Panc1 (cell line): ENCODE results near the gene OR14J1. TPM values are rescaled to one million over a fixed set of nuclear protein-coding genes. Genes with fewer than 3 reads are reported as not detected.

Experiments
- ATAC-seq: fragments of 200-7000 bp; cut with Tn5 transposase; 2 replicates; pipeline ENCODE4 v1.9.1; 2020; ENCODE audit warnings: mild to moderate bottlenecking, moderate library complexity
- Bru-seq: library from RNA; stranded (reverse); fragments of 400-500 nt; gene quantifications from one replicate; lab custom pipeline; 2021; lab: Mats Ljungman, UMichigan
- BruChase-seq, 2 experiments: library from RNA; stranded (reverse); fragments of 400-500 nt; gene quantifications; one replicate each; lab custom pipeline; 2021; lab: Mats Ljungman, UMichigan
- BruUV-seq: library from RNA; stranded (reverse); fragments of 400-500 nt; replicated peaks from 2 replicates; lab custom pipeline; 2021; lab: Mats Ljungman, UMichigan
- CTCF ChIA-PET: fragments of 300-600 bp; sonication (Branson Sonifier 250); formaldehyde crosslinking; loops from one replicate; lab custom pipeline; 2022; ENCODE audit warnings: antibody characterized with exemption; lab: Charles Lee
- POLR2A ChIA-PET: fragments of 300-600 bp; sonication (Branson Sonifier 250); formaldehyde crosslinking; loops from one replicate; lab custom pipeline; 2022; ENCODE audit warnings: antibody characterized with exemption; lab: Charles Lee
- DNase-seq: peaks from one replicate; pipeline ENCODE4 v3.0.0-alpha.2; 2010; ENCODE audit warnings: low read depth, low spot score
- H3K27ac ChIP-seq: 2 replicates; pipeline ENCODE4 v1.5.1; 2011; ENCODE audit warnings: mild to moderate bottlenecking, low read length, inconsistent platforms
- H3K27me3 ChIP-seq: fragments of 200-500 bp; sonication (Bioruptor generic); 2 replicates; pipeline ENCODE4 v1.6.0; 2014; ENCODE audit warnings: low read length, inconsistent platforms; ENCODE audit not compliant: control insufficient read depth, insufficient read depth
- H3K36me3 ChIP-seq: fragments of 200-500 bp; sonication (Bioruptor generic); 2 replicates; pipeline ENCODE4 v1.5.1; 2014; ENCODE audit warnings: inconsistent platforms, mild to moderate bottlenecking, low read length, moderate library complexity; ENCODE audit not compliant: control insufficient read depth, insufficient read depth
- H3K4me1 ChIP-seq: 2 replicates; pipeline ENCODE4 v1.5.1; 2011; ENCODE audit warnings: inconsistent platforms, mild to moderate bottlenecking, low read length, moderate library complexity; ENCODE audit not compliant: control insufficient read depth, insufficient read depth
- H3K4me3 ChIP-seq, 2 experiments: 2 replicates each; pipeline ENCODE4 v1.5.1; 2011 to 2012; ENCODE audit warnings: low read depth in 2 of 2, low read length in 2 of 2, mild to moderate bottlenecking in 2 of 2, inconsistent platforms in 1 of 2, moderate library complexity in 1 of 2
- H3K9me3 ChIP-seq: fragments of 200-500 bp; sonication (Bioruptor generic); 2 replicates; pipeline ENCODE4 v1.5.1; 2014; ENCODE audit warnings: low read depth, mild to moderate bottlenecking, inconsistent platforms, low read length, moderate library complexity; ENCODE audit not compliant: control insufficient read depth, insufficient read depth
- POLR2AphosphoS5 ChIP-seq: IDR thresholded peaks from 2 replicates; pipeline ENCODE4 v1.6.1; 2012; ENCODE audit warnings: mild to moderate bottlenecking, low read depth, low read length, moderate library complexity
- SIN3A ChIP-seq: IDR thresholded peaks from 2 replicates; pipeline ENCODE4 v1.6.1; 2012; ENCODE audit warnings: low read depth, mild to moderate bottlenecking, low read length, moderate library complexity, borderline replicate concordance; ENCODE audit not compliant: insufficient read depth
- TCF7L2 ChIP-seq: IDR thresholded peaks from 2 replicates; pipeline ENCODE4 v1.6.1; 2011; ENCODE audit warnings: mild to moderate bottlenecking, low read depth, low read length, inconsistent platforms
- in situ Hi-C: cut with HindIII; loops from 2 replicates; pipeline ENCODE4 v1.10.0; 2016; ENCODE audit warnings: low sequenced_read_pairs, low pct_unique_long_range_greater_than_20kb
- intact Hi-C: fragments of 100-400 bp; cut with micrococcal nuclease; formaldehyde crosslinking; loops from one replicate; pipeline ENCODE4 v1.10.0; 2022; ENCODE audit not compliant: unreplicated experiment
- long read RNA-seq: library from polyadenylated mRNA; unstranded; transcript quantifications from one replicate; pipeline ENCODE4 v2.0.0, GENCODE V29; 2021; ENCODE audit not compliant: unreplicated experiment
- polyA plus RNA-seq: library from polyadenylated mRNA; unstranded; fragments of >200 nt; gene quantifications from one replicate; pipeline ENCODE4 v1.2.1, GENCODE V29; 2012; ENCODE audit warnings: missing spikeins; ENCODE audit not compliant: insufficient read length
- total RNA-seq: library from RNA; stranded (reverse); gene quantifications from one replicate; pipeline ENCODE4 v1.2.1, GENCODE V29; 2021; ENCODE audit not compliant: unreplicated experiment
- TF ChIP-seq, protein P1 (sequence below), 2 experiments: IDR thresholded peaks; 2 replicates each; pipeline ENCODE4 v1.6.1; 2011 to 2012; ENCODE audit warnings: low read depth in 2 of 2, control low read depth in 1 of 2, low read length in 1 of 2, mild to moderate bottlenecking in 1 of 2, moderate library complexity in 1 of 2; ENCODE audit not compliant: insufficient read depth in 1 of 2
- TF ChIP-seq, protein P2 (sequence below): fragments of 450-650 bp; IDR thresholded peaks from 2 replicates; pipeline ENCODE4 v1.5.1; 2017; ENCODE audit warnings: mild to moderate bottlenecking

OR14J1 gene, protein sequence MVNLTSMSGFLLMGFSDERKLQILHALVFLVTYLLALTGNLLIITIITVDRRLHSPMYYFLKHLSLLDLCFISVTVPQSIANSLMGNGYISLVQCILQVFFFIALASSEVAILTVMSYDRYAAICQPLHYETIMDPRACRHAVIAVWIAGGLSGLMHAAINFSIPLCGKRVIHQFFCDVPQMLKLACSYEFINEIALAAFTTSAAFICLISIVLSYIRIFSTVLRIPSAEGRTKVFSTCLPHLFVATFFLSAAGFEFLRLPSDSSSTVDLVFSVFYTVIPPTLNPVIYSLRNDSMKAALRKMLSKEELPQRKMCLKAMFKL
- total RNA-seq (not detected), Bru-seq, nascent RNA (not detected), BruChase-seq, experiment 1, labeled RNA remaining after a 2-hour chase (percentile 11 among the genes with signal in this experiment), BruChase-seq, experiment 2, labeled RNA remaining after a 6-hour chase (percentile 17 among the genes with signal in this experiment)
- polyA plus RNA-seq, result 0.04 TPM
- long read RNA-seq, result 0 reads

DNA sequence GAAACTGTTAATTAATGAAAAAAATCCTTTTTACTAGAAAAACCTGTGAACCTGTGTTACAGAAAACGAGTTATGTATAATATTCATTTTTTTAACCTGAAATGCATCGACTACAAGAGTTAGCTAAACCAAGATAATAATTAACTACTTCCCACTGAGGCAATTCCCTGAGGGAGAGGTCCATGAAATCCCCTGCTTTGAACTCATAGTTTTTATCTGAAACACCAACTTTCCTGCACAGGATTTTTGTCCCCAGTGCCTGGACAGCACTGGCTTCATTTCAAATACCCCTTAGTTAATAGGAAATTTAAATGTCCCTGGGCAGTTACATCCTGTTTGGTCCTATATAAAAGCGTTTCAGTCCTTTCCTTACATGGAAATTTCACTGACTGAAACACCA is at the start of gene OR14J1:
TSS of gene OR14J1 (plus strand) at position 386 of the 400 bp plus-strand sequence. CDS start 4,989 bp downstream, outside the sequence.
- POLR2A ChIA-PET, result no interaction called here
- no peaks in the 10 kb centered on the region for H3K36me3 ChIP-seq
- ATAC-seq (no peak), DNase-seq (no peak)
- CTCF ChIA-PET, result no interaction called here
- H3K4me3 ChIP-seq, result no peak within 1 kb of the TSS
- no peaks in the 10 kb centered on the region for H3K4me1 ChIP-seq
- TF ChIP-seq POLR2AphosphoS5, result no peak
- TF ChIP-seq TCF7L2, result no peak
- no peak for TF ChIP-seq SIN3A
- TF ChIP-seq, protein P1, sequence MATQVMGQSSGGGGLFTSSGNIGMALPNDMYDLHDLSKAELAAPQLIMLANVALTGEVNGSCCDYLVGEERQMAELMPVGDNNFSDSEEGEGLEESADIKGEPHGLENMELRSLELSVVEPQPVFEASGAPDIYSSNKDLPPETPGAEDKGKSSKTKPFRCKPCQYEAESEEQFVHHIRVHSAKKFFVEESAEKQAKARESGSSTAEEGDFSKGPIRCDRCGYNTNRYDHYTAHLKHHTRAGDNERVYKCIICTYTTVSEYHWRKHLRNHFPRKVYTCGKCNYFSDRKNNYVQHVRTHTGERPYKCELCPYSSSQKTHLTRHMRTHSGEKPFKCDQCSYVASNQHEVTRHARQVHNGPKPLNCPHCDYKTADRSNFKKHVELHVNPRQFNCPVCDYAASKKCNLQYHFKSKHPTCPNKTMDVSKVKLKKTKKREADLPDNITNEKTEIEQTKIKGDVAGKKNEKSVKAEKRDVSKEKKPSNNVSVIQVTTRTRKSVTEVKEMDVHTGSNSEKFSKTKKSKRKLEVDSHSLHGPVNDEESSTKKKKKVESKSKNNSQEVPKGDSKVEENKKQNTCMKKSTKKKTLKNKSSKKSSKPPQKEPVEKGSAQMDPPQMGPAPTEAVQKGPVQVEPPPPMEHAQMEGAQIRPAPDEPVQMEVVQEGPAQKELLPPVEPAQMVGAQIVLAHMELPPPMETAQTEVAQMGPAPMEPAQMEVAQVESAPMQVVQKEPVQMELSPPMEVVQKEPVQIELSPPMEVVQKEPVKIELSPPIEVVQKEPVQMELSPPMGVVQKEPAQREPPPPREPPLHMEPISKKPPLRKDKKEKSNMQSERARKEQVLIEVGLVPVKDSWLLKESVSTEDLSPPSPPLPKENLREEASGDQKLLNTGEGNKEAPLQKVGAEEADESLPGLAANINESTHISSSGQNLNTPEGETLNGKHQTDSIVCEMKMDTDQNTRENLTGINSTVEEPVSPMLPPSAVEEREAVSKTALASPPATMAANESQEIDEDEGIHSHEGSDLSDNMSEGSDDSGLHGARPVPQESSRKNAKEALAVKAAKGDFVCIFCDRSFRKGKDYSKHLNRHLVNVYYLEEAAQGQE (IDR thresholded peaks at IDR 0.05; ENCODE audit: insufficient read depth in 1 of 2, low read depth in 2 of 2, low read length in 1 of 2), result no peak
- TF ChIP-seq, protein P2, sequence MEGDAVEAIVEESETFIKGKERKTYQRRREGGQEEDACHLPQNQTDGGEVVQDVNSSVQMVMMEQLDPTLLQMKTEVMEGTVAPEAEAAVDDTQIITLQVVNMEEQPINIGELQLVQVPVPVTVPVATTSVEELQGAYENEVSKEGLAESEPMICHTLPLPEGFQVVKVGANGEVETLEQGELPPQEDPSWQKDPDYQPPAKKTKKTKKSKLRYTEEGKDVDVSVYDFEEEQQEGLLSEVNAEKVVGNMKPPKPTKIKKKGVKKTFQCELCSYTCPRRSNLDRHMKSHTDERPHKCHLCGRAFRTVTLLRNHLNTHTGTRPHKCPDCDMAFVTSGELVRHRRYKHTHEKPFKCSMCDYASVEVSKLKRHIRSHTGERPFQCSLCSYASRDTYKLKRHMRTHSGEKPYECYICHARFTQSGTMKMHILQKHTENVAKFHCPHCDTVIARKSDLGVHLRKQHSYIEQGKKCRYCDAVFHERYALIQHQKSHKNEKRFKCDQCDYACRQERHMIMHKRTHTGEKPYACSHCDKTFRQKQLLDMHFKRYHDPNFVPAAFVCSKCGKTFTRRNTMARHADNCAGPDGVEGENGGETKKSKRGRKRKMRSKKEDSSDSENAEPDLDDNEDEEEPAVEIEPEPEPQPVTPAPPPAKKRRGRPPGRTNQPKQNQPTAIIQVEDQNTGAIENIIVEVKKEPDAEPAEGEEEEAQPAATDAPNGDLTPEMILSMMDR, result no peak
- H3K27me3 ChIP-seq, result no peaks in the 10 kb centered on the region; the same call in 1 of the 2 replicates
- BruUV-seq, result no TSS peak
- in situ Hi-C loops (no loop called here), intact Hi-C loops (no loop called here)
- H3K9me3 ChIP-seq, result no peaks in the 10 kb centered on the region
- no peak within 1 kb of the TSS for H3K27ac ChIP-seq

DNA sequence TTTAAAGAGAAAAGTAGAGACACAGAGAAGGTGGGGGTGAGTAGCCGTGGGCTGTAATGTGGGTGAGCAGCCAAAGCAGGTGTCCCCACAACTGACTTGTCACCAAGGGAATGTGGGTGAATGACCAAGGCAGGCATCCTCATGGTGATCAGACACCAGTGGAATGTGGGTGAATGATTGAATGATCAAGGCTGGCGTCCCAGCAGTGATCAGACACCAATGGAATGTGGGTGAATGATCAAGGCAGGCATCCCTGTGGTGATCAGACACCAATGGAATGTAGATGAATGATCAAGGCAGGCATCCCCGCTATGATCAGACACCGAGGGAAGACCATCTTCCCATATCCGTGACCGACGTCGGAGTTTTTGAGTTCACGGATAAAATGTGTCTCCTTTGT is 49.8 kb upstream of the OR14J1 start:
- H3K27me3 ChIP-seq, result no peaks in the 10 kb centered on the region
- BruUV-seq, result no TSS peak
- H3K27ac ChIP-seq, result no peak overlapping the region
- TF ChIP-seq, protein P2, result no peak
- TF ChIP-seq SIN3A, result no peak
- TF ChIP-seq, protein P1 (IDR thresholded peaks at IDR 0.05; ENCODE audit: insufficient read depth in 1 of 2, low read depth in 2 of 2, low read length in 1 of 2), result no peak
- TF ChIP-seq POLR2AphosphoS5, result no peak
- no peak for TF ChIP-seq TCF7L2
- in situ Hi-C loops (no loop called here), intact Hi-C loops (no loop called here)
- ChIA-PET POLR2A (no interaction called here), CTCF (no interaction called here)
- no peaks in the 10 kb centered on the region for H3K4me1 ChIP-seq
- no peaks in the 10 kb centered on the region for H3K9me3 ChIP-seq
- no peak for ATAC-seq
- no peaks in the 10 kb centered on the region for H3K36me3 ChIP-seq
- no peak for DNase-seq
- H3K4me3 ChIP-seq, result no peak overlapping the region
